ENCODE data around the gene CAMTA1. TPM values are rescaled to one million over a fixed set of nuclear protein-coding genes. Genes with fewer than 3 reads are reported as not detected.

CAMTA1 gene
- total RNA-seq, 1 experiment from 2014 or later: 69.5 TPM

DNA sequence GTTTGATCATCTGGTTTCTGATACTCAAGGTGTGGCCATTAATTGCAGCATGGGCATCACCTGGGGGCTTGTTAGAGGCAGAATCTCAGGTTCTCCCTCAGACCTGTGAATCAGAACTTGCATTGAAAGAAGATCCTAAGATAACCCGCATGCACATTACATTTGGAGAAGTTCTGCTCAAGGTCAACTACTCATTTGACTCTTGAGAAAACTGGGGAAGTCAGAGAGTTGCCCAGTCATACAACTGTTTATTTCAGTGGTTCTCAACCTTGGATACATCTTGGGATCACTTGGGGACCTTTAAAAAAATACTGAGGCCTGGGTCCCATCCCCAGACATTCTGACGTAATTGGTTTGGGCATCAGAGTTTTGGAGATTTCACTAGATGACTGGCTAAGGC is 30.5 kb downstream of the CAMTA1 start (continued):
- TF ChIP-seq, protein P1, sequence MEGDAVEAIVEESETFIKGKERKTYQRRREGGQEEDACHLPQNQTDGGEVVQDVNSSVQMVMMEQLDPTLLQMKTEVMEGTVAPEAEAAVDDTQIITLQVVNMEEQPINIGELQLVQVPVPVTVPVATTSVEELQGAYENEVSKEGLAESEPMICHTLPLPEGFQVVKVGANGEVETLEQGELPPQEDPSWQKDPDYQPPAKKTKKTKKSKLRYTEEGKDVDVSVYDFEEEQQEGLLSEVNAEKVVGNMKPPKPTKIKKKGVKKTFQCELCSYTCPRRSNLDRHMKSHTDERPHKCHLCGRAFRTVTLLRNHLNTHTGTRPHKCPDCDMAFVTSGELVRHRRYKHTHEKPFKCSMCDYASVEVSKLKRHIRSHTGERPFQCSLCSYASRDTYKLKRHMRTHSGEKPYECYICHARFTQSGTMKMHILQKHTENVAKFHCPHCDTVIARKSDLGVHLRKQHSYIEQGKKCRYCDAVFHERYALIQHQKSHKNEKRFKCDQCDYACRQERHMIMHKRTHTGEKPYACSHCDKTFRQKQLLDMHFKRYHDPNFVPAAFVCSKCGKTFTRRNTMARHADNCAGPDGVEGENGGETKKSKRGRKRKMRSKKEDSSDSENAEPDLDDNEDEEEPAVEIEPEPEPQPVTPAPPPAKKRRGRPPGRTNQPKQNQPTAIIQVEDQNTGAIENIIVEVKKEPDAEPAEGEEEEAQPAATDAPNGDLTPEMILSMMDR (IDR thresholded peaks at IDR 0.05 in 2 of 3, conservative IDR thresholded peaks at IDR 0.05 in 1 of 3; ENCODE audit: borderline replicate concordance in 1 of 3, insufficient read depth in 1 of 3, low read depth in 2 of 3, low read length in 2 of 3): no peak
- no peak for TF ChIP-seq RAD21 (IDR thresholded peaks at IDR 0.05; ENCODE audit: low read depth)
- TF ChIP-seq YY1 (IDR thresholded peaks at IDR 0.05; ENCODE audit: extremely low read depth, insufficient replicate concordance, low read depth, low read length): no peak

- intact Hi-C loops (cut with micrococcal nuclease): no loop called here
- no peaks in the 10 kb centered on the region for H3K27me3 ChIP-seq (ENCODE audit: insufficient read depth, low read length)
- H3K79me2 ChIP-seq (ENCODE audit: insufficient read depth, low read length): peaks cover 42% of the 10 kb centered on the region
- no peak for ATAC-seq
- CTCF ChIA-PET: no interaction called here
- TF ChIP-seq ELF1 (IDR thresholded peaks at IDR 0.05; ENCODE audit: borderline replicate concordance, low read depth) (no peak), MAX (IDR thresholded peaks at IDR 0.05) (no peak), FOSL1 (IDR thresholded peaks at IDR 0.05; ENCODE audit: low read depth) (no peak), ZNF274 (IDR thresholded peaks at IDR 0.05; ENCODE audit: low read depth, low read length) (no peak), CEBPB (IDR thresholded peaks at IDR 0.05; ENCODE audit: low read depth) (no peak), YY1 (IDR thresholded peaks at IDR 0.05; ENCODE audit: extremely low read depth, insufficient replicate concordance, low read depth, low read length) (no peak), EZH2 (IDR thresholded peaks at IDR 0.05) (no peak), SIN3A (IDR thresholded peaks at IDR 0.05; ENCODE audit: low read depth) (no peak)
- TF ChIP-seq, protein P2, sequence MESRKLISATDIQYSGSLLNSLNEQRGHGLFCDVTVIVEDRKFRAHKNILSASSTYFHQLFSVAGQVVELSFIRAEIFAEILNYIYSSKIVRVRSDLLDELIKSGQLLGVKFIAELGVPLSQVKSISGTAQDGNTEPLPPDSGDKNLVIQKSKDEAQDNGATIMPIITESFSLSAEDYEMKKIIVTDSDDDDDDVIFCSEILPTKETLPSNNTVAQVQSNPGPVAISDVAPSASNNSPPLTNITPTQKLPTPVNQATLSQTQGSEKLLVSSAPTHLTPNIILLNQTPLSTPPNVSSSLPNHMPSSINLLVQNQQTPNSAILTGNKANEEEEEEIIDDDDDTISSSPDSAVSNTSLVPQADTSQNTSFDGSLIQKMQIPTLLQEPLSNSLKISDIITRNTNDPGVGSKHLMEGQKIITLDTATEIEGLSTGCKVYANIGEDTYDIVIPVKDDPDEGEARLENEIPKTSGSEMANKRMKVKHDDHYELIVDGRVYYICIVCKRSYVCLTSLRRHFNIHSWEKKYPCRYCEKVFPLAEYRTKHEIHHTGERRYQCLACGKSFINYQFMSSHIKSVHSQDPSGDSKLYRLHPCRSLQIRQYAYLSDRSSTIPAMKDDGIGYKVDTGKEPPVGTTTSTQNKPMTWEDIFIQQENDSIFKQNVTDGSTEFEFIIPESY (IDR thresholded peaks at IDR 0.05; ENCODE audit: extremely low read depth, insufficient replicate concordance, low read length): no peak
- RAD21 ChIA-PET (ENCODE audit: low non-redundant PET in 1 of 2, low total read pairs in 2 of 2, uncharacterized antibody in 2 of 2, unreplicated experiment in 2 of 2): no interaction called here
- no peak overlapping the region for H3K27ac ChIP-seq (ENCODE audit: low read depth, low read length)
- no peak overlapping the region for H3K4me3 ChIP-seq (replicated peaks in 1 of 2; ENCODE audit: low read depth in 1 of 2, low read length in 2 of 2)
- no peak overlapping the region for H2AFZ ChIP-seq (ENCODE audit: low read depth, low read length, poor library complexity, severe bottlenecking)
- peaks cover 0 to 14% of the 10 kb centered on the region in 2 experiments; a peak in 1 of 4 replicates for H3K4me1 ChIP-seq (ENCODE audit: control insufficient read depth in 1 of 2, insufficient read depth in 2 of 2, low read length in 2 of 2)
- H3K9me2 ChIP-seq (ENCODE audit: insufficient read depth): no peaks in the 10 kb centered on the region
- H3K9ac ChIP-seq (ENCODE audit: low read length): no peak overlapping the region
- DNase-seq (ENCODE audit: low read depth, low spot score): no peak
- no peak overlapping the region for H3K4me2 ChIP-seq (ENCODE audit: low read length)
- peaks cover 4% of the 10 kb centered on the region; the same call in 1 of the 2 replicates for H4K20me1 ChIP-seq (ENCODE audit: insufficient read depth)
- no peaks in the 10 kb centered on the region for H3K36me3 ChIP-seq (ENCODE audit: control insufficient read depth in 1 of 2, insufficient read depth in 2 of 2, low read length in 2 of 2)
- POLR2A ChIA-PET: no interaction called here
- no TSS peak for BruUV-seq (replicated peaks)
- no peaks in the 10 kb centered on the region for H3K9me3 ChIP-seq (ENCODE audit: control insufficient read depth in 1 of 2, insufficient read depth in 1 of 2, low read depth in 1 of 2, low read length in 2 of 2)
Measured at GRCh38 chr1:6819246-6820040, 34.2 kb downstream of the CAMTA1 start.

Measured in HCT116 (cell line).